ENCODE data around the gene PSENEN. TPM values are rescaled to one million over a fixed set of nuclear protein-coding genes. Genes with fewer than 3 reads are reported as not detected.
"Not testable (repeated sequence)": the region's sequence is repeated elsewhere in the genome, so short reads cannot be mapped to it uniquely, and the experiment has no call there.

PSENEN gene
- polyA plus RNA-seq, 3 donors, result 37.2 to 57.2 (median 49.9) TPM

- H3K27ac ChIP-seq (ENCODE audit: low read depth, low read length), result no peak overlapping the region
- WGBS, 3 donors, result 86 to 90% (median 88%) methylated on average over 14 to 15 of the region's 15 CpGs
These were observed 46.9 kb downstream of the PSENEN start for GRCh38 chr19:35792312-35792711.

GRCh38 chr19:35792888-35793287 is 47.4 kb downstream of the PSENEN start:
- WGBS, 3 donors, result 74 to 90% (median 79%) methylated on average over 8 of the region's 8 CpGs

GRCh38 chr19:35793381-35794165 is 48.1 kb downstream of the PSENEN start:
- no peak overlapping the region for H3K27ac ChIP-seq (ENCODE audit: low read depth, low read length)
- 62 to 87% (median 72%) methylated on average over 7 of the region's 7 CpGs for whole genome bisulfite sequencing, 3 donors

More at GRCh38 chr19:35792888-35793287, 47.4 kb downstream of the PSENEN start:
- no peak overlapping the region for H3K27ac ChIP-seq (ENCODE audit: low read depth, low read length)

- WGBS, 3 donors, result 81 to 96% (median 94%) methylated on average over 1 of the region's 1 CpG
These were observed 50.1 kb downstream of the PSENEN start for GRCh38 chr19:35795564-35795963.

More at GRCh38 chr19:35795564-35795963, 50.1 kb downstream of the PSENEN start:
- not testable (repeated sequence) for H3K27ac ChIP-seq (ENCODE audit: low read depth, low read length)

Other genes starting within 250 kb of the PSENEN start
- 10 to 100 TPM in 2 of 3 donors, 1 to 10 TPM in 1; 6.8 to 74.3 (median 15.3) TPM for gene DMKN, start 232.0 kb upstream of the PSENEN start, polyA plus RNA-seq
- 1 to 10 TPM in 1 of 3 donors, under 1 TPM in 1, not detected in 1; 0.15 to 1.5 TPM for gene SBSN, start 217.3 kb upstream of the PSENEN start, polyA plus RNA-seq
- not detected for gene GAPDHS, start 212.2 kb upstream of the PSENEN start, polyA plus RNA-seq
- 100 to 1,000 TPM in 2 of 3 donors, 10 to 100 TPM in 1; 86.7 to 140 (median 107) TPM for gene TMEM147, start 200.0 kb upstream of the PSENEN start, polyA plus RNA-seq
- gene ATP4A, start 182.0 kb upstream of the PSENEN start, polyA plus RNA-seq, result 10 to 100 TPM in 1 of 3 donors, 1 to 10 TPM in 2; 1.2 to 74.4 (median 2.9) TPM
- not detected for gene PMIS2, start 159.5 kb upstream of the PSENEN start, polyA plus RNA-seq
- 1 to 10 TPM; 4.6 to 6.3 (median 6.0) TPM for gene HAUS5, start 132.9 kb upstream of the PSENEN start, polyA plus RNA-seq
- 10 to 100 TPM; 28.5 to 56.7 (median 48.9) TPM for gene RBM42, start 116.6 kb upstream of the PSENEN start, polyA plus RNA-seq
- 1 to 10 TPM in 2 of 3 donors, under 1 TPM in 1; 0.79 to 3.8 (median 1.7) TPM for gene ETV2, start 103.9 kb upstream of the PSENEN start, polyA plus RNA-seq
- 100 to 1,000 TPM; 454 to 932 (median 759) TPM for gene COX6B1, start 97.3 kb upstream of the PSENEN start, polyA plus RNA-seq
- under 1 TPM in 2 of 3 donors, not detected in 1; 0.05 to 0.07 TPM for gene UPK1A, start 79.1 kb upstream of the PSENEN start, polyA plus RNA-seq
- gene ZBTB32, start 41.1 kb upstream of the PSENEN start, polyA plus RNA-seq, result under 1 TPM in 2 of 3 donors, not detected in 1; 0.07 to 0.12 TPM
- gene KMT2B, start 27.6 kb upstream of the PSENEN start, polyA plus RNA-seq, result 10 to 100 TPM; 21.1 to 34.3 (median 29.4) TPM
- gene IGFLR1, start 3.2 kb upstream of the PSENEN start, polyA plus RNA-seq, result 10 to 100 TPM; 17.4 to 30.4 (median 19.8) TPM
- gene U2AF1L4, start 233 bp upstream of the PSENEN start, polyA plus RNA-seq, result 10 to 100 TPM; 13.2 to 30.3 (median 28.8) TPM
- gene LIN37, start 2.9 kb downstream of the PSENEN start, polyA plus RNA-seq, result 10 to 100 TPM in 2 of 3 donors, 1 to 10 TPM in 1; 8.9 to 20.9 (median 15.3) TPM
- 100 to 1,000 TPM in 2 of 3 donors, 10 to 100 TPM in 1; 63.3 to 608 (median 552) TPM for gene HSPB6, start 11.4 kb downstream of the PSENEN start, polyA plus RNA-seq
- gene PROSER3, start 12.5 kb downstream of the PSENEN start, polyA plus RNA-seq, result 10 to 100 TPM in 1 of 3 donors, 1 to 10 TPM in 2; 5.4 to 10.6 (median 6.9) TPM
- 1 to 10 TPM; 6.0 to 9.4 (median 6.3) TPM for gene ARHGAP33, start 29.9 kb downstream of the PSENEN start, polyA plus RNA-seq
- 1 to 10 TPM in 1 of 3 donors, not detected in 2; 2.2 TPM for gene PRODH2, start 67.2 kb downstream of the PSENEN start, polyA plus RNA-seq
- 10 to 100 TPM in 1 of 3 donors, under 1 TPM in 1, not detected in 1; 0.42 to 13.6 TPM for gene NPHS1, start 106.9 kb downstream of the PSENEN start, polyA plus RNA-seq
- 10 to 100 TPM in 1 of 3 donors, under 1 TPM in 1, not detected in 1; 0.22 to 48.3 TPM for gene KIRREL2, start 111.3 kb downstream of the PSENEN start, polyA plus RNA-seq
- gene APLP1, start 122.9 kb downstream of the PSENEN start, polyA plus RNA-seq, result 10 to 100 TPM in 1 of 3 donors, 1 to 10 TPM in 2; 3.0 to 33.6 (median 6.4) TPM
- gene NFKBID, start 154.9 kb downstream of the PSENEN start, polyA plus RNA-seq, result 10 to 100 TPM in 2 of 3 donors, 1 to 10 TPM in 1; 3.7 to 13.0 (median 10.5) TPM
- 10 to 100 TPM in 1 of 3 donors, 1 to 10 TPM in 2; 4.1 to 21.1 (median 6.6) TPM for gene HCST, start 156.9 kb downstream of the PSENEN start, polyA plus RNA-seq
- gene TYROBP, start 162.6 kb downstream of the PSENEN start, polyA plus RNA-seq, result 100 to 1,000 TPM in 2 of 3 donors, 10 to 100 TPM in 1; 23.7 to 207 (median 194) TPM
- gene LRFN3, start 190.7 kb downstream of the PSENEN start, polyA plus RNA-seq, result 1 to 10 TPM; 5.8 to 6.7 (median 6.0) TPM
- gene SDHAF1, start 249.5 kb downstream of the PSENEN start, polyA plus RNA-seq, result 10 to 100 TPM; 14.9 to 26.9 (median 18.6) TPM